A673 (cell line): ENCODE results near the gene CHST1. TPM values are rescaled to one million over a fixed set of nuclear protein-coding genes. Genes with fewer than 3 reads are reported as not detected.

Experiments used
- BruUV-seq: library from RNA; stranded (reverse); fragments of 400-500 nt; replicated peaks from 2 replicates; lab custom pipeline; 2021; lab: Mats Ljungman, UMichigan
- CTCF ChIA-PET: fragments of 300-600 bp; sonication (Branson Sonifier 250); formaldehyde crosslinking; loops from one replicate; lab custom pipeline; 2022; ENCODE audit warnings: antibody characterized with exemption; lab: Charles Lee
- POLR2A ChIA-PET: fragments of 300-600 bp; sonication (Branson Sonifier 250); formaldehyde crosslinking; loops from one replicate; lab custom pipeline; 2022; ENCODE audit warnings: antibody characterized with exemption; ENCODE audit not compliant: low non-redundant PET; lab: Charles Lee
- DNase-seq: peaks from one replicate; pipeline ENCODE4 v3.0.0-alpha.2; 2015; ENCODE audit warnings: low spot score
- H3K27ac ChIP-seq: fragments of 200-600 bp; sonication (generic); 2 replicates; pipeline ENCODE4 v1.5.1; 2016; ENCODE audit warnings: mixed run types, low read depth, mild to moderate bottlenecking, mixed read lengths, antibody characterized with exemption, low read length; ENCODE audit not compliant: poor library complexity, severe bottlenecking
- H3K27me3 ChIP-seq: fragments of 200-600 bp; sonication (generic); replicated peaks from 2 replicates; pipeline ENCODE4 v1.6.1; 2017; ENCODE audit warnings: mixed run types, low read depth, mild to moderate bottlenecking, mixed read lengths, antibody characterized with exemption, low read length; ENCODE audit not compliant: insufficient read depth, poor library complexity
- H3K36me3 ChIP-seq: fragments of 200-600 bp; sonication (generic); 2 replicates; pipeline ENCODE4 v1.6.1; 2016; ENCODE audit warnings: mixed run types, mild to moderate bottlenecking, mixed read lengths, antibody characterized with exemption, low read length; ENCODE audit not compliant: insufficient read depth, poor library complexity, severe bottlenecking
- H3K4me1 ChIP-seq: fragments of 200-600 bp; sonication (generic); 2 replicates; pipeline ENCODE4 v1.6.1; 2017; ENCODE audit warnings: mixed run types, mild to moderate bottlenecking, mixed read lengths, antibody characterized with exemption, low read length; ENCODE audit not compliant: insufficient read depth, poor library complexity, severe bottlenecking
- H3K4me3 ChIP-seq: fragments of 200-600 bp; sonication (generic); 2 replicates; pipeline ENCODE4 v1.5.1; 2016; ENCODE audit warnings: low read depth, mixed run types, mild to moderate bottlenecking, mixed read lengths, low read length; ENCODE audit not compliant: poor library complexity, severe bottlenecking
- H3K9me3 ChIP-seq: fragments of 200-600 bp; sonication (generic); 2 replicates; pipeline ENCODE4 v1.6.1; 2016; ENCODE audit warnings: mixed run types, low read depth, mild to moderate bottlenecking, mixed read lengths, antibody characterized with exemption, low read length; ENCODE audit not compliant: poor library complexity, severe bottlenecking
- EZH2 ChIP-seq: fragments of 200-600 bp; sonication (generic); IDR thresholded peaks from 2 replicates; pipeline ENCODE4 v1.6.1; 2017; ENCODE audit warnings: borderline replicate concordance, low read depth, mild to moderate bottlenecking, mixed read lengths, antibody characterized with exemption, low read length; ENCODE audit not compliant: poor library complexity, severe bottlenecking
- intact Hi-C: fragments of 100-400 bp; cut with micrococcal nuclease; formaldehyde crosslinking; loops from one replicate; pipeline ENCODE4 v1.10.0; 2022; ENCODE audit not compliant: unreplicated experiment
- total RNA-seq: library from RNA; stranded (reverse); gene quantifications from 2 replicates; pipeline ENCODE4 v1.2.3, GENCODE V29; 2021
- TF ChIP-seq, protein P1 (sequence below): fragments of 300-800, 200-600 bp; sonication (generic); conservative IDR thresholded peaks from 2 replicates; pipeline ENCODE4 v1.5.1; 2017; ENCODE audit warnings: low read depth, mild to moderate bottlenecking, antibody characterized with exemption, low read length, moderate library complexity, mixed read lengths

The CHST1 gene
- total RNA-seq, 1 experiment from 2014 or later = 17.0 TPM

DNA sequence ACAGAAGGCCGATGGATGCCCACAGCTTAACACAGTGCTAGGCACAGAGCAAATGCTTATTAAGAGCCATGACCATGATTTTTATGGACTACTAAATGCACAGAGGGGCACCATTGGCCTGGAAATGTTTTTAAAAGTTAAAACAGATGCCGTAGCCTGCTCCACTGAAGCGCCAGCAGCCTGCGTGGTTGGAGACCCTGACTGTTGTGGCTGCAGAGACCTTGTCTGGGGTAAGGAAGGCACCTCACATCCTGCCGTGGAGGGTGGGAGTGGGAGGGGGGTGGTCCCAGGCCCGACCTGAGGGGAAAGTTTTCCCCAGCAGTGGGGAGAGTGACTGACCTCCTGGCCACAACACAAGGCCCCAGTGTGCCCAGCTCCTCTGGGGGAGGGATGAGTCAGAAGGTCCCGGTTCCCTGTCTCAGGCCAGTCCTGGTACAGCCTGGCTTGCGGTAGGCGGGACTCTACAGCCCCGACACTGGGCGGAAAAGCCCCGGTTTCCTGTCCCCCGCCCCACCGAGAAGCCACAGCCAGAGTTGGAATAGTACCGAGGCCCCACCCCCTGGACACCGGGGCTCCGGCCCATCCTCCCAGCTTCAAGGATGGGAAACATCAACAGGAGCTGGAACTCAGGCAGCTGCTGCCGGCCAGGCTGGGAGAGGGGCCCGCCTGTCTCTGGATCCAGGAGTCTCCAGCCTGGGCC, 7.0 kb downstream of the CHST1 start:
- intact Hi-C loops = no loop called here
- CTCF ChIA-PET = interaction anchor here (2.6 kb wide), 1 partner anchor 287 kb away, joined by 16 read pairs; no protein-coding TSS in a partner anchor
- Histone ChIP-seq H3K4me3 (no peak overlapping the region), H3K4me1 (peaks cover 35% of the 10 kb centered on the region), H3K27ac (no peak overlapping the region), H3K27me3 (no peaks in the 10 kb centered on the region), H3K9me3 (no peaks in the 10 kb centered on the region), H3K36me3 (no peaks in the 10 kb centered on the region)
- TF ChIP-seq EZH2 = no peak
- TF ChIP-seq, protein P1, sequence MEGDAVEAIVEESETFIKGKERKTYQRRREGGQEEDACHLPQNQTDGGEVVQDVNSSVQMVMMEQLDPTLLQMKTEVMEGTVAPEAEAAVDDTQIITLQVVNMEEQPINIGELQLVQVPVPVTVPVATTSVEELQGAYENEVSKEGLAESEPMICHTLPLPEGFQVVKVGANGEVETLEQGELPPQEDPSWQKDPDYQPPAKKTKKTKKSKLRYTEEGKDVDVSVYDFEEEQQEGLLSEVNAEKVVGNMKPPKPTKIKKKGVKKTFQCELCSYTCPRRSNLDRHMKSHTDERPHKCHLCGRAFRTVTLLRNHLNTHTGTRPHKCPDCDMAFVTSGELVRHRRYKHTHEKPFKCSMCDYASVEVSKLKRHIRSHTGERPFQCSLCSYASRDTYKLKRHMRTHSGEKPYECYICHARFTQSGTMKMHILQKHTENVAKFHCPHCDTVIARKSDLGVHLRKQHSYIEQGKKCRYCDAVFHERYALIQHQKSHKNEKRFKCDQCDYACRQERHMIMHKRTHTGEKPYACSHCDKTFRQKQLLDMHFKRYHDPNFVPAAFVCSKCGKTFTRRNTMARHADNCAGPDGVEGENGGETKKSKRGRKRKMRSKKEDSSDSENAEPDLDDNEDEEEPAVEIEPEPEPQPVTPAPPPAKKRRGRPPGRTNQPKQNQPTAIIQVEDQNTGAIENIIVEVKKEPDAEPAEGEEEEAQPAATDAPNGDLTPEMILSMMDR = no peak
- POLR2A ChIA-PET = no interaction called here
- no TSS peak for BruUV-seq
- DNase-seq = no peak

DNA sequence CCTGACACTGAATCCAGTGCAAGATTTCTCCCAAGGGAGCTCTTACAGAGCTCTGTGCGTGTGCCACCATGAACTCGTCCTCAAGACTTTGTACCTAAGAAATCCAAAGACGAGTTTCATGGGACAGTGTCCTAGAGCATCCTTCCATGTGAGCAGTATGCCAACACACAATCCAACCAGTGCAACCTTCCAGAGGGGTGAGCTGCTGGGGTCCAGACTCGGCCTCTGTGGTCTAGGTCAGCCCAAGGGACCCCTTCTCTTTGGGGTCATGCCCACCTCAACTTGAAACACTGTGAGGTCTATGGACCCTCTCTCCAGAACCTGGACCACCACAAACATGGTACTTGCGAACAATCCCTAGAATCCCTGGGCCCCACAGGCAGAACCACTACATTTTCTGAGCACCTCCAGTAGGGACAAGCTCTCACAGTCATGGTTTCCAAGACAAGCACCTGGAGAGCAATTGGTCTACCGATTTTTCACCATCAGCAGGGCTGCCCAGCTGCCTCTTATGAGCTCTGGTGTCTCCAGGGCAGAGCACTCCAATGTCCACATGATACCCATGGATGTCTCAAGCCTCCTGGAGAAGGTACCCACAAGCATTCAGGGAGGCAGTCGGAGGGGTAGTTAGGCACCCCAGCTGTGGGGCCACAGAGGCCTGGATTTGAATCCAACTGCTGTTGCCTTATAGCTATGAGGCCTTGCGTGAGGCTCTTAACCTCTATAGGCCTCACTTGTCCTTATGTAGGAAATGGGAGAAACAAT, 7.7 kb downstream of the CHST1 start:
- H3K9me3 ChIP-seq = no peaks in the 10 kb centered on the region
- intact Hi-C loops = no loop called here
- POLR2A ChIA-PET = interaction anchor here (0.5 kb wide), 1 partner anchor 10 kb away, joined by 3 read pairs; no protein-coding TSS in a partner anchor
- CTCF ChIA-PET = interaction anchor here (2.1 to 2.6 kb wide), 2 partner anchors 114 to 287 kb away, joined by 14 to 16 read pairs; no protein-coding TSS in a partner anchor
- no peak for TF ChIP-seq EZH2
- TF ChIP-seq, protein P1 = no peak
- H3K36me3 ChIP-seq = no peaks in the 10 kb centered on the region
- no TSS peak for BruUV-seq
- H3K4me1 ChIP-seq = peaks cover 28% of the 10 kb centered on the region
- no peaks in the 10 kb centered on the region for H3K27me3 ChIP-seq
- no peak for DNase-seq
- no peak overlapping the region for H3K4me3 ChIP-seq
- H3K27ac ChIP-seq = no peak overlapping the region

DNA sequence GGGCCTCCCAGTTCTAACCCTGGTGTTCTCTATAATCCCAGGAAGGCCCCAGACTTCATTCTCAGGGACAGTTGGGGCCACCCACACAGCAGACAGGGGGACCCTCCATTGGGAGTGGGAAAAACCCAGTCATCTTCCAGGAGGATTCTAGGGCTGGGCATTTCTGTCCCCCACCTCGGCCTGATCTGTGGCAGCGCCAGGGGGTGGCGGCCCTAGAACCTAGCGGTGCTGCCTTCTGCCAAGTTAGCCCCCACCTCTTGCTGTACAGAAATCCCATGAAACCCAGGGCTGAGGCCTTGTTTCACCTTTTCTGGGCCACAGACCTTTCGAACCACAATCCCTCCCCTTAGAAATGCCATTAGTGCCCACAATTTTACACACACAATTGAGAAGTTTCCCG, 9.6 kb downstream of the CHST1 start:
- peaks cover 9% of the 10 kb centered on the region for H3K4me1 ChIP-seq
- no peaks in the 10 kb centered on the region for H3K27me3 ChIP-seq
- H3K9me3 ChIP-seq = no peaks in the 10 kb centered on the region
- intact Hi-C loops = loop anchor here (1.0 kb wide), 1 partner anchor 285 kb away; no protein-coding TSS in a partner anchor
- DNase-seq = no peak
- no peak overlapping the region for H3K27ac ChIP-seq
- no peak overlapping the region for H3K4me3 ChIP-seq
- H3K36me3 ChIP-seq = no peaks in the 10 kb centered on the region
- CTCF ChIA-PET = interaction anchor here (0.6 to 2.6 kb wide), 7 partner anchors 8 to 285 kb away, joined by 3 to 54 read pairs (median 14); no protein-coding TSS in a partner anchor
- no peak for TF ChIP-seq EZH2
- TF ChIP-seq, protein P1 = no peak
- BruUV-seq = no TSS peak
- POLR2A ChIA-PET = no interaction called here
